ENCODE measurements around the gene PCAT6.

Gene PCAT6

GRCh38 chr1:202850593-202851362, 40.0 kb downstream of the PCAT6 start:
- DNase-seq (ENCODE audit: low spot score) = no peak

GRCh38 chr1:202852163-202852904, 41.6 kb downstream of the PCAT6 start:
- DNase-seq (ENCODE audit: low spot score) = peak; percentile 47

- DNase-seq (ENCODE audit: low spot score) = no peak
These were observed 44.0 kb downstream of the PCAT6 start for GRCh38 chr1:202854787-202855186.

- DNase-seq (ENCODE audit: low spot score) = no peak
These were observed 45.3 kb downstream of the PCAT6 start for GRCh38 chr1:202856014-202856413.

- no peak for DNase-seq (ENCODE audit: low spot score)
These were observed 46.4 kb downstream of the PCAT6 start for GRCh38 chr1:202857136-202857610.

- DNase-seq (ENCODE audit: low spot score) = peak; percentile 38
These were observed 47.6 kb downstream of the PCAT6 start for GRCh38 chr1:202858331-202858730.

- no peak for DNase-seq (ENCODE audit: low spot score)
These were observed 48.1 kb downstream of the PCAT6 start for GRCh38 chr1:202858789-202859414.

- peak; percentile 48 for DNase-seq (ENCODE audit: low spot score)
These were observed 50.1 kb downstream of the PCAT6 start for GRCh38 chr1:202860744-202861419.
